GM19372 (cell line): ENCODE results near the gene DNAH8.

ENCODE experiments used
- ATAC-seq: cut with Tn5 transposase; IDR thresholded peaks from one replicate; pipeline ENCODE4 v1.9.1; 2021; ENCODE audit warnings: mild to moderate bottlenecking, low read depth, moderate library complexity; ENCODE audit not compliant: unreplicated experiment

The DNAH8 gene

DNA sequence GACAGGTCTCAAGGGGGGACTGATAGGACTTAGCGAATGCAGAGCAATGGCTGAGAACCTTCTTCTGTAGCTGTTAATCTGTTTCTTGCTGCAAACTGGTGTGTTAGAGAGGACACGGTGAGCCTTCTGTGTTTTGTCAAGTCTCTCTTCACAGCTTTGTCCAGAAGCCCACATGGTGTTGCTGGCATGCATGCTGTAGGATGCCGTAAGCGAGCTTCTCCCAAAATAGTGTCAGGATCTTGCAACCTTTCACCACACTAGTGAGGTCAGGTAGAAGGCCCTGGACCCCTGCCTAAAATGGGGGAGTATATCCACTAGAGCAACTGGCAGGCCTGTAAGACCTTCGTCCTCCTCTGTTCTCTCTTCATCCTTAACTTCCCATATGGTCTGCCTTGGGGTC lies 281.6 kb downstream of the DNAH8 start:
- ATAC-seq, result no peak

GRCh38 chr6:38997128-38997761 lies 282.1 kb downstream of the DNAH8 start:
- ATAC-seq, result no peak

GRCh38 chr6:39003072-39003471 lies 288.0 kb downstream of the DNAH8 start:
- ATAC-seq, result no peak

- ATAC-seq, result no peak
Observed at GRCh38 chr6:39003492-39003891, 288.4 kb downstream of the DNAH8 start.

- no peak for ATAC-seq
Observed at GRCh38 chr6:39004801-39005200, 289.7 kb downstream of the DNAH8 start.

DNA sequence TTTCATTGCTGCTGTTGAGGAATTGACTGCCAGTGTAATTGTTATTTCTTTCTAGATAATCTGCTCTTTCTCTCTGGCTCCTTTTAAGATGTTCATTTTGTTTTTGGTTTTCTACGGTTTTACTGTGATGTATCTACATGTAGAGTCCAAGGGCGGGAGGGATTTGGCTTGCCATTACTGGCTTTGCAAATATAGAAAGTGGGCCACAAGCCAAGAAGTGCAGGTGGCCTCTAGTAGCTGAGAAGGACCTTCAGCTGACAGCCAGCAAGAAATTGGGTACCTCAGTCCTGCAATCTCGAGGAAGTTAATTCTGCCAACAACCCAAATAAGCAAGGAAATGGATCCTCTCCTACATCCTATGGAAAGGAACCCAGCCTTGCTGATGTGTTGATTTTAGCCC lies 290.7 kb downstream of the DNAH8 start:
- no peak for ATAC-seq

DNA sequence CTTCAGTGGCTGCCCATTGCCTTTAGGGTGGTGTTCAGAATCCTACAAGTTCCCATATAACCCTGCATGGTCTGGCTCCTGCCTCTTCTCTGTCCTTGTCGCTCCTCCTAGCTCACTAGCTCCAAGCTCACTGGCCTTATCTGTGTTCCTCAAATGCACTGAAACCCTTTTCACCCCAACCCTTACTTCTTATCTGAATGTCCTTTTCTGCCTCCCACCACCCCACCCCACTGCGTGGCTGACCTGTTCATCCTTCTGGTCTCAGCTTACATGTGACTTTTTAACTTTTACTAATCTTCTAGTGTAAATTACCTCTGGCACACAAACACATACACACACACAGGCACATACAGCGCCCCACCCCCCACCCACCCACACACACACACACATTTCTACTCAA lies 292.5 kb downstream of the DNAH8 start:
- no peak for ATAC-seq

DNA sequence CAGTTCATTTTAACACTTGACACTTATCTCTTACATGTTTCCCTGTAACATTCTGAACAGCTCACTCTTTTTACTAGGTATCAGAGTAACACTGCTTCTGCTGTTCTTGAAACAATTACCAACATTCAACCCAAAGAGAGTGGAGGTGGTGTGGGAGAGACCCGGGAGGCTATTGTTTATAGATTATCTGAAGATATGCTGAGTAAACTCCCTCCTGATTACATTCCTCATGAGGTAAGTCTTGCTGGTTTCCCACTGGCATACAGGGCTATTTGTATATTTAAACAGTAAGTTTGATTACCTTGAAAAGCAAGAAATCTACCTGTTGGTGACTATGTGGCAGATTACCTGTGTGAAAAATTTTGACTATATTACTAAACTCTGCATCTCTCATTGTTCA lies 293.6 kb downstream of the DNAH8 start:
- no peak for ATAC-seq

- no peak for ATAC-seq
Observed at GRCh38 chr6:39009476-39009875, 294.4 kb downstream of the DNAH8 start.

DNA sequence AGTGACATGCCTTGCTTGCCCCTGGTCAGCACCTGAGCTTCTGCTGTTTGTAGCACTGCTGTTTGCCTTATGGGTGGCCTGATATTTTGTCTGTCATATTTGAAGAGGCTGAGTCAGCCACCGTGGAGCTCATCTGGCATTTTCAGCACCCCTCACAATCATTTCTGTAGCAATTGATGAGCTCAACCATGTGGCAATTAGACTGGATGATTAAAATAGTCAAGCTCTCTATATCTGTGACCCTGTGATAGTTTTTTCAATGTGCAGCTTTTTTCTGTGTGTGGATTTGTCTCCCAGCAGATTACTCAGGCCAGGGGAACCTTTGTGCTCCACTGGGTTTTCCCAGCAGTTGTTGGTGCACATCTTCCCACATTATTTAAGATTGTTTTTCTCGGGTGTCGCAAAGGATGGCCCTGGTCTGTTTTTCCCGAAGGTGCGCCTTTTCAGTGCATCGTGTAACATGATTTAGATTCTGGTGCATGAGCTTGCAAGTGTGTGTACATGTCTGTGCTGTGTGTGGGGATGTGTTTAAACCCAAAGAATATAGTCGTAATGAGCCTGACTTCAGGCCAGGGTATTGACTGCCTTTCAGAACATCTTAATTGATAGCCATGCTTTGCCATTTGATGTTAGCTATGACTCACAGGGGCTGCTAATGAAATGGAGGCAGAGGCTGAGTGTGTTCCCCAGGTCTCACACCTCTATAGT lies 301.9 kb downstream of the DNAH8 start:
- ATAC-seq, result no peak

GRCh38 chr6:39017547-39017880 lies 302.4 kb downstream of the DNAH8 start:
- ATAC-seq, result no peak

GRCh38 chr6:39018103-39018502 lies 303.0 kb downstream of the DNAH8 start:
- no peak for ATAC-seq

GRCh38 chr6:39020136-39020535 lies 305.0 kb downstream of the DNAH8 start:
- no peak for ATAC-seq

DNA sequence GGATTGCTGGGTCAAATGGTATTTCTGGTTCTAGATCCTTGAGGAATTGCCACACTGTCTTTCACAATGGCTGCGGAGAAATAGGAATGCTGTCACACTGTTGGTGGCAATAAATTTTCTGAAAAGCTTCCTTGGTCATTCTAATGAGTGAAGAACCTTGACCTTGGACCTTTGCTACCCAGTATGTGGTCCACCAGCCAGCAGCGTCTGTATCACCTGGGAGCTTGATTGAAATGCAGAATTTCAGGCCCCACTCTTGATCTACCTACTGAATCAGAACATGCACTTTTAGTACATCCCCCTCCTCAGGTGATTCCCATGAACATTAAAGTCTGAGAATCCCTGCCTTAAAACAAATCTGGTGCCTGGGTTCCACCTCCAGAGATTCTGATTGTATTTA lies 305.9 kb downstream of the DNAH8 start:
- no peak for ATAC-seq

- no peak for ATAC-seq
Observed at GRCh38 chr6:39021779-39022178, 306.7 kb downstream of the DNAH8 start.

GRCh38 chr6:39026175-39026574 lies 311.1 kb downstream of the DNAH8 start:
- ATAC-seq, result no peak

DNA sequence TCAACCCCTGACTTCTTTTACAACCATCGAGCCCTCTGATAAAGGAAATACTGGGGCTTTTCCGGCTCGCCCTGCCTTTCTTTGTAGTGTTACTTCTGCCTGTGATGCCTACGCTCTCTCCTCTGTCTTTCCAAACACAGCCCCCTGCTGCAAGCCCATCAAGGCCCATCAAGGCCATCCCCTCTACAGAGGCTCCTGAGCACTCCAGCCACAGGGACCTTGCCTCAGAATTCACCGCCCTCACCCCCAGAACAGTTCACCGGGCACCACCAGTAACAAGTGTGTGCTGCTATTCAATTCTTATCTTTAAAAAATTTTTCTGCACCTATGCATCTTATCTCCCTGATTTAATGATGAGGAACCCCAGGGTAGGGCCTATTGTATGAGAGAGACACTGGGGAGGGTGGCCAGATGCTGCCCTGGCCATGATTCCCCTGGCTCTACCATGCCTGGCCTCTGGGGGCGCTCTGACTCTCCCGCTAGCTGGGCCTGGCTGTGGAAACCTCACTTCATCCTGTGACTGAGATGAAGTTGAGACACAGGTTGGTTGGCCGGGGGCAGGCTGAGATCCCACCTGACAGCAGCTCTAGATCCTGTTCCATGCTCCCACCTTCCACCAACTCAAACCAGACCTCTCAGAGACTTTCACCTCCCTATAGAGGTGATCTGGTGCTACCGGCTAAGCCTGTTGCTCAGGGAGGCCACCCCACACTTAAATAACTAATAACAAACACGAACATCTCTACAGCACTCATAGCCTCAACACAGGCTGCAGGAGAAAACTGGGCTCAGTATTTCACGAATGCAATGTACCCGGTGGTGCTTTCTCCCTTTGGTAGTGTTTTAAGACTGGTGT lies 314.3 kb downstream of the DNAH8 start:
- ATAC-seq, result no peak

DNA sequence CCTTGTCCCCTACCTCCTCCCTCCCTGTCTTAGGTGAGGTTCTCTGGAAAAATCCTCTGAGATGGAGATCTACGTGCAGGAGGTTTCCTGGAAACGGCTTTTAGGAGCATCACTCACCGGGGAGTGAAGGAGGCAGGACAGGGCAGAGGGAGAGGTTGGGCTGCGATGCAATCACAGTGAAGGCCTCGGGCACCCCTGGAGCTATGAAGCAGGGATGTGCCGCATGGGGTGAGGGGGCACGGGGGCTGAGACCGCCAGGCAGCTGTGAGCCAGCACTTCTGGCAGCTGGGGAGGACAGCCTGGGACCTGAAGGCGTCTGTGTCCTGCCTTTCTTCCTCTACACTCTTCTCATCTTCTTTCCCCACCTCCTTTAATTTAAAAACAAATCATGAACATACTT lies 320.6 kb downstream of the DNAH8 start:
- ATAC-seq, result no peak

GRCh38 chr6:39037082-39037508 lies 322.0 kb downstream of the DNAH8 start:
- ATAC-seq, result no peak

DNA sequence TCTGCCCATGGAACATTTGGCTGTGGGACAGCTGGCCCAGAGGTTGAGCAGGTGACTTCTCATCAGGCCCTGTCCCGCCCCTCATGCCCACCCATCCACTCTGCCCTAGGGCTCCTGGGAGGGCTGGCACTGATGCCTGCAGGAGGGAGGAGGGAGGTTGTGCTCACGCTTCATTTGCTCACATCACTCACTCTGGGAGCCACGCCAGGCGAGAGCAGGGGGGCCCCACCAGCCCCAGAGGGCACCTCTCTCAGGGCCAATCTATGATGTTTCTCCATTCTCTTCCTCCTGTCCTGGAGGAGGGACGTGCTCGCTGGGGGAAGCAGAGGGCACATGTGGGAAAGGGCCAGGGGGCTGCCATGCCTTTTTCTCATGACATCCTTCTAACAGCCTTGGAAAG lies 322.6 kb downstream of the DNAH8 start:
- no peak for ATAC-seq

DNA sequence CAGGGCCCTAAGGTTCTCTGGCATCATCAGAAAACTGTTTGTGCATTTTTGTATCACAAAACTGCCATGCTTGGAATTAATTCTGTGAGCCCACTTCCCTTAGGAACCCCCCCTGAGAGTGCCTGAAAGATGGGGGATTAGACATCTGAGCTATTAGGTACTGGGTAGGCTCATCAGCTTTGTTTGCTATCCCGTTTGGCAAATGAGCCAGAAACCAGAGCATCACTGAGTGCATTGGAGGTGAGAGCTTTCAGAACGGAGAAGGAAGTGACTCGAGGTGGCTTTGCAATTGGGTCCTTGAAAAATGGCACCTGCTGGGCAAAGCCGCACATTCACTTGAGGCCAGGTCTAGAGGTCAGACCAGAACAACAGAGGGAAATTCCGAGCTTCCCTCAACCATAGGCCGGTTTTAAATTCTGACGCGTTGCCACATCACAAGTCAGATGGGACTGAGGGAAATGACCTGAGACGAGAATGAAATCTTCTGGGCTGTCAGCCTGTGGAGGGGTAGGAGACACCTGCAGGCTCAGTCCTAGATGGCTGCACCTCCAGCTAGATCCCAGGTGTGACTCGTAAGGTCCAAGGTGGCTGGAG lies 325.1 kb downstream of the DNAH8 start:
- no peak for ATAC-seq
